ENCODE data around the gene ANKRD53.

ANKRD53 gene

DNA sequence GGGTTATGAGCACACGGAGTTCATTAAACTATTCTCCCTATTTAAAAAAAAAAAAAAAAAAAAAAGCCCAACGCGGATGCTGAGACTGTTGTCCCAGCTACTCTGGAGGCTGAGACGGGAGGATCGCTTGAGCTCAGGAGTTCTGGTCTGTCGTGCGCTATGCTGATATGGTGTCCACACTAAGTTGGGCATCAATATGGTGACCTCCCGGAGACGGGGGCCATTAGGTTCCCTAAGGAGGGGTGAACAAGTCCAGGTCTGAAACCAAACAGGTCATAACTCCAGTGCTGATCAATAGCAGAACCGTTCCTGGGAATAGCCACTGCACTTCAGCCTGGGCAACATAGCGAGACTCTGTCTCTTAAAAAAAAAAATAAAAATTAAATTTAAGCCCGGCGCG, 12.9 kb upstream of the ANKRD53 start:
- no peak overlapping the region for H3K4me3 ChIP-seq (replicated peaks in 1 of 2; ENCODE audit: low read depth in 2 of 2, low read length in 2 of 2)
- TF ChIP-seq, protein P1, sequence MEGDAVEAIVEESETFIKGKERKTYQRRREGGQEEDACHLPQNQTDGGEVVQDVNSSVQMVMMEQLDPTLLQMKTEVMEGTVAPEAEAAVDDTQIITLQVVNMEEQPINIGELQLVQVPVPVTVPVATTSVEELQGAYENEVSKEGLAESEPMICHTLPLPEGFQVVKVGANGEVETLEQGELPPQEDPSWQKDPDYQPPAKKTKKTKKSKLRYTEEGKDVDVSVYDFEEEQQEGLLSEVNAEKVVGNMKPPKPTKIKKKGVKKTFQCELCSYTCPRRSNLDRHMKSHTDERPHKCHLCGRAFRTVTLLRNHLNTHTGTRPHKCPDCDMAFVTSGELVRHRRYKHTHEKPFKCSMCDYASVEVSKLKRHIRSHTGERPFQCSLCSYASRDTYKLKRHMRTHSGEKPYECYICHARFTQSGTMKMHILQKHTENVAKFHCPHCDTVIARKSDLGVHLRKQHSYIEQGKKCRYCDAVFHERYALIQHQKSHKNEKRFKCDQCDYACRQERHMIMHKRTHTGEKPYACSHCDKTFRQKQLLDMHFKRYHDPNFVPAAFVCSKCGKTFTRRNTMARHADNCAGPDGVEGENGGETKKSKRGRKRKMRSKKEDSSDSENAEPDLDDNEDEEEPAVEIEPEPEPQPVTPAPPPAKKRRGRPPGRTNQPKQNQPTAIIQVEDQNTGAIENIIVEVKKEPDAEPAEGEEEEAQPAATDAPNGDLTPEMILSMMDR (IDR thresholded peaks at IDR 0.05; ENCODE audit: low read depth, low read length), result no peak
- no peak for DNase-seq (ENCODE audit: low read depth in 2 of 2)

DNA sequence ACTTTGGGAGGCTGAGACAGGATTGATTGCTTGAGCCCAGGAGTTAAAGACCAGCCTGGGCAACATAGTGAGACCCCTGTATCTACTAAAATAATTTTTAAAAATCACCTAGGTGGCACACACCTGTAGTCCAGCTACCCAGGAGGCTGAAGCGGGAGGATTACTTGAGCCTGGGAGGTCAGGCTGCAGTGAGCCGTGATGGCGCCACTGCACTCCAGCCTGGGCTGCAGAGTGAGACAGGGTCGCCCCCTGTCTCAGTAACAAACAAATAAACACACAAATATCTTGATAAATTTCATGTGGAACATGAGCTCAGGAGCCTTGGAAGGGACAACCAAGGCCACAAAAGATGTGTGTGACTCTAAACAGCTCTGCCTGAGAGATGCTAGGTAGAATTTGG, 11.7 kb upstream of the ANKRD53 start:
- DNase-seq (ENCODE audit: low read depth in 2 of 2), result no peak
- H3K4me3 ChIP-seq (replicated peaks in 1 of 2; ENCODE audit: low read depth in 2 of 2, low read length in 2 of 2), result no peak overlapping the region
- TF ChIP-seq, protein P1 (IDR thresholded peaks at IDR 0.05; ENCODE audit: low read depth, low read length), result no peak

DNA sequence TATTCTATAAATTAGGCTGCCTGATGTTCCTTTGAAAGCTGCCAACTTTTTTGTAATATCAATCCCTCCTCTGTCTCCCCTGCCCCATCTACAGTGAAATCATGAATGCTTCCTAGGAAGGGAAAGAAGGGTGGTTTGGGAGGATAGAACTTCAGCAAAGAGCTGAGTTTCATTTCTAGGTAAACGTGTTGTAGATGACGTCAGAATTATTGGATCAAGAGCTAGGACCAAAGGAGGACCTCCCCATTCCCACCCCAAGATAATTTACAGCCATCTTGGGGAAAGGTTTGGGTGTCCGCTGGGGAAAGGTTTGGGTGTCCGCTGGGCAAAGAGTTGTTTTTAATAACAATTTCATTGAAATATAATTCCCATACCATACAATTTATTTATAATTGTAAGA, 11.2 kb upstream of the ANKRD53 start:
- TF ChIP-seq, protein P1 (IDR thresholded peaks at IDR 0.05; ENCODE audit: low read depth, low read length), result no peak
- no peak for DNase-seq (ENCODE audit: low read depth in 2 of 2)
- H3K4me3 ChIP-seq (replicated peaks in 1 of 2; ENCODE audit: low read depth in 2 of 2, low read length in 2 of 2), result no peak overlapping the region

DNA sequence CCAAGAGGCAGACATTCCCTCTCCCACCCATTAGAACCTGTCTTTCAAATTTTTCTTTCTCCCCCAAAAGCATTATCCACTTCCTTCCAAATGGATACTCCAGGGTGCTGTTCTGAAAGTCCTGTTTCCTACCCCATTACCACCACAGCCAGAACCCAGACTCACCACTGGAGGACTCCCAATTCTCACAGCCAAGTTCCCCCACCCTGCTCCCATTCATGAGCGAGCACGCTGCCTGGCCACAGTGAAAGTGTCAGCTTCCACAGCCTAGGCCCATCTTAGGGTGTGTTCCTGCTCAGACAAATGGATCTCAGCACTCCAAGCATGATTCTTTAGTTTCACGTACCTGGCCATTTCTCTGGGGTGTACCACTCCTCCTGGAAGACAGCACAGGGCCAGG, 3.8 kb upstream of the ANKRD53 start:
- TF ChIP-seq, protein P1 (IDR thresholded peaks at IDR 0.05; ENCODE audit: low read depth, low read length), result no peak
- H3K4me3 ChIP-seq (replicated peaks in 1 of 2; ENCODE audit: low read depth in 2 of 2, low read length in 2 of 2), result no peak overlapping the region
- no peak for DNase-seq (ENCODE audit: low read depth in 2 of 2)

DNA sequence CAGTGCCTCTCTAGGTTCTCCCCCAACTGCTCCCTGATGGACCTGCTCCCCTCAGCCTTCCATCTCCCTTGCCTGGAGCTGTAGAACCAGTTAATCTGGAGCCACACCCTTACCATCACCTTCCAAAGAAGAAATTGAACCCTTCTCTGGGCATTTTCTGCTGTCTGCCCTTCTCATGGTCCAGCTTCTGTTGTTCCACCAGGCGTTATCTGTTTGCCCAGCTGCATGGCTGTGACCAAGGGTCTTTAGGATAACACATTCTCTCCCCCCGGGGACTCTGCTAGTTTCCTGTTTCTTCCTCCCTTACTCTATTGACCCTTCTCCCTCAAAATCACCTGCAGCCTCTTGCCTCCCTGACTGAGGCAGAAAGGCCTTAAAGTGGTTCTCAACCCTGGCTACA, 3.2 kb upstream of the ANKRD53 start:
- DNase-seq (ENCODE audit: low read depth in 2 of 2), result no peak
- TF ChIP-seq, protein P1 (IDR thresholded peaks at IDR 0.05; ENCODE audit: low read depth, low read length), result no peak
- no peak overlapping the region for H3K4me3 ChIP-seq (replicated peaks in 1 of 2; ENCODE audit: low read depth in 2 of 2, low read length in 2 of 2)

DNA sequence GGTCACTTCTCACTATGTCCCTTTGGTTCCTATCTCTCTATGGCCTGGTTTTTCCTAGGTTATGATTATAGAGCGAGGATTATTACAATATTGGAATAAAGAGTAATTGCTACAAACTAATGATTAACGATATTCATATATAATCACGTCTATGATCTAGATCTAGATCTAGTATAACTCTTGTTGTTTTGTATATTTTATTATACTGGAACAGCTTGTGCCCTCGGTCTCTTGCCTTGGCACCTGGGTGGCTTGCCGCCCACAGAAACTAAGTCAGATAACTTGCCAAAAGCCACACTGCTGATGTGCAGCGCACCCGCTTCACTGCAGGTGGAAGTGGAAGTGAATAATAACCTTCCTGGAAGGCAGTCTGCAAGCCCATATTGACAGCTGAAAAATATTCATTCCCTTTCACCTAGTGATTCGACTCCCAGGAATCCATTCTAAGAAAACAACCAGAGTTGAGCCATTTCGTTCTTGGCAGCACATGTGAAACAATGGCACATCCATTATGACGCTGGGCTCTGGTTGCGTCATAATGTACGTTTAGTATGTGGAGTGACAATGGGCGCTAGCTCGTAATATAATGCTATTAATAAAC, 725 bp upstream of the ANKRD53 start:
- TF ChIP-seq, protein P1 (IDR thresholded peaks at IDR 0.05; ENCODE audit: low read depth, low read length), result no peak
- peak overlapping the region; percentile 52 to 55 for H3K4me3 ChIP-seq (replicated peaks in 1 of 2; ENCODE audit: low read depth in 2 of 2, low read length in 2 of 2)
- peak; percentile 87 to 97 for DNase-seq (ENCODE audit: low read depth in 2 of 2)

DNA sequence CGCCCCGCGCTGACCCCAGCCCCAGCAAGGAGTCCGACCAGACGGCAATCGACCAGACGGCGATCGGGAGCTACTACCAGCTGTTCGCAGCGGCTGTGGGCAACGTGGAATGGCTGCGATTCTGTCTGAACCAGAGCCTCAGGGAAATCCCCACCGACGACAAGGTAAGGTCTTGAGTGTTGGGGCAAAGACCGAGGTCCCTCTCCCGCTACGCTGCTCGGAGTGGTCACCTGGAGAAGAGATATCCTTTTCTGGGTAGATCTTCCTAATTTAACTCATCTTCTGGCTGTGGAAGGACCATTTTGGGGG, 704 bp downstream of the ANKRD53 start:
- peak overlapping the region in 1 of 2 donors; percentile 50 for H3K4me3 ChIP-seq (replicated peaks in 1 of 2; ENCODE audit: low read depth in 2 of 2, low read length in 2 of 2)
- no peak for DNase-seq (ENCODE audit: low read depth in 2 of 2)
- TF ChIP-seq, protein P1 (IDR thresholded peaks at IDR 0.05; ENCODE audit: low read depth, low read length), result no peak
